Progenitor cell of endocrine pancreas (in vitro differentiated cells): ENCODE measurements around the gene PADI4. TPM values are rescaled to one million over a fixed set of nuclear protein-coding genes. Genes with fewer than 3 reads are reported as not detected.

ENCODE experiments used
- DNase-seq: peaks from one replicate; pipeline ENCODE4 v3.0.0; 2021; ENCODE audit warnings: low spot score; ENCODE audit not compliant: unreplicated experiment
- H3K27ac Mint-ChIP-seq: 2 replicates; pipeline ENCODE4 v1.8.0; 2021; ENCODE audit warnings: mild to moderate bottlenecking, moderate library complexity, mixed read lengths
- H3K27me3 Mint-ChIP-seq: 2 replicates; pipeline ENCODE4 v1.8.0; 2021; ENCODE audit warnings: mixed read lengths
- H3K36me3 Mint-ChIP-seq: 2 replicates; pipeline ENCODE4 v1.8.0; 2022; ENCODE audit warnings: mixed read lengths; ENCODE audit not compliant: insufficient read depth
- H3K4me1 Mint-ChIP-seq: 2 replicates; pipeline ENCODE4 v1.8.0; 2021; ENCODE audit warnings: low read depth, mixed read lengths
- H3K4me3 Mint-ChIP-seq: 2 replicates; pipeline ENCODE4 v1.8.0; 2021; ENCODE audit warnings: low read depth, mild to moderate bottlenecking, moderate library complexity, mixed read lengths
- H3K9me3 Mint-ChIP-seq: 2 replicates; pipeline ENCODE4 v1.8.0; 2021; ENCODE audit warnings: low read depth, mixed read lengths
- total RNA-seq: library from RNA; stranded (reverse); gene quantifications from 2 replicates; pipeline ENCODE4 v1.2.1, GENCODE V29; 2021
- TF ChIP-seq, protein P1 (sequence below): fragments of 200-600 bp; sonication (generic); IDR thresholded peaks from one replicate; pipeline ENCODE4 v1.5.0; 2021; ENCODE audit warnings: antibody characterized with exemption, mild to moderate bottlenecking; ENCODE audit not compliant: unreplicated experiment

Gene PADI4
- total RNA-seq, 1 donor from 2014 or later, result not detected

DNA sequence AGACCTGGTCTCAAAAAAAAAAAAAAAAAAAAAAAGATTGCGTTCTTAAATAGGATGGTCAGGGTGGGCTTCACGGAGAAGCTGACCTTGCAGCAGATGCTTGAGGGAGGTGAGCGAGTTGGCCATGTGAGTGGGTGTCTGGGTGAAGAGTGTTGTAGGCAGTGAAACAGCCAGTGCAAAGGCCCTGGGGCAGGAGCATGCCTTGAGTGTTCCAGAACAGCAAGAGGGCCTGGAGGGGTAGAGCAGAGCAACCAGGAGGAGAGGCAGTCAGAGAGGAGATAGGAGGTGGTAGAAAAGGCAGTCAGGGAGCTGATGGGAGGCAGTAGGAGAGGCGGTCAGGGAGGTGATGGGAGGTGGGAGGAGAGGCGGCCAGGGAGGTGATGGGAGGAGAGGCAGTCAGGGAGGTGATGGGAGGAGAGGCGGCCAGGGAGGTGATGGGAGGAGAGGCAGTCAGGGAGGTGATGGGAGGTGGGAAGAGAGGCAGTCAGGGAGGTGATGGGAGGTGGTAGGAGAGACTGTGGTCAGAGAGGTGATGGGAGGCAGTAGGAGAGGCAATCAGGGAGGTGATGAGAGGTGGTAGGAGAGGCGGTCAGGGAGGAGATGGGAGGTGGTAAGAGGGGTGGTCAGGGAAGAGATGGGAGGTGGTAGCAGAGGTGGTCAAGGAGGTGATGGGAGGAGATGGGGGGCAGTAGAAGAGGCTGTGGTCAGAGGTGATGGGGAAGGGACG lies 43.8 kb downstream of the PADI4 start:
- no peak overlapping the region for H3K4me3 Mint-ChIP-seq
- H3K27ac Mint-ChIP-seq, result no peak overlapping the region
- H3K27me3 Mint-ChIP-seq, result peaks cover 21% of the 10 kb centered on the region
- no peaks in the 10 kb centered on the region for H3K36me3 Mint-ChIP-seq
- TF ChIP-seq, protein P1, sequence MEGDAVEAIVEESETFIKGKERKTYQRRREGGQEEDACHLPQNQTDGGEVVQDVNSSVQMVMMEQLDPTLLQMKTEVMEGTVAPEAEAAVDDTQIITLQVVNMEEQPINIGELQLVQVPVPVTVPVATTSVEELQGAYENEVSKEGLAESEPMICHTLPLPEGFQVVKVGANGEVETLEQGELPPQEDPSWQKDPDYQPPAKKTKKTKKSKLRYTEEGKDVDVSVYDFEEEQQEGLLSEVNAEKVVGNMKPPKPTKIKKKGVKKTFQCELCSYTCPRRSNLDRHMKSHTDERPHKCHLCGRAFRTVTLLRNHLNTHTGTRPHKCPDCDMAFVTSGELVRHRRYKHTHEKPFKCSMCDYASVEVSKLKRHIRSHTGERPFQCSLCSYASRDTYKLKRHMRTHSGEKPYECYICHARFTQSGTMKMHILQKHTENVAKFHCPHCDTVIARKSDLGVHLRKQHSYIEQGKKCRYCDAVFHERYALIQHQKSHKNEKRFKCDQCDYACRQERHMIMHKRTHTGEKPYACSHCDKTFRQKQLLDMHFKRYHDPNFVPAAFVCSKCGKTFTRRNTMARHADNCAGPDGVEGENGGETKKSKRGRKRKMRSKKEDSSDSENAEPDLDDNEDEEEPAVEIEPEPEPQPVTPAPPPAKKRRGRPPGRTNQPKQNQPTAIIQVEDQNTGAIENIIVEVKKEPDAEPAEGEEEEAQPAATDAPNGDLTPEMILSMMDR, result no peak
- no peaks in the 10 kb centered on the region for H3K4me1 Mint-ChIP-seq
- H3K9me3 Mint-ChIP-seq, result no peaks in the 10 kb centered on the region
- no peak for DNase-seq

DNA sequence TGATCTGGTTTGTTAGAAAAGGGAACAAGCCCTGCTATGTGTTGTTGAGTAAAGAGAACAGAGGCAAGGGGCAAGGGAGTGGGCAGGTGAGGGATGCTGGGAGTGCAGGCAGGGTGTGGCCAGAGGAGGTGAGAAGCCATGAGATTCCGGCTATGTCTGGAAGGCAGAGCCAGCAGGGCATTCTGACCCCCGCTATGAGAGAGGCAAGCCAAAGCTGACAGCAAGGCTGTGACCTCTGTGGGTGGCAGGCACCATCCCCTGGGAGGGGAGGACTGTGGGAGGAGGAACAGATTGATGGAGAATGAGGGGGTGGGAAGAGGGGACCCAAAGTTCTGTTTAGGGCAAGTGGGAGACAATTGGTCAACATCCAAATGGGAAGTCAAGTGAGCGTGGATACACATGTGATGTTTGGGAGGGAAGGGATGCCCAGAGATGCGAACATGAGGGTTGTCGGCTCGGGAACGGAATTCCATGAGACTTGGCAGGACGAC lies 44.5 kb downstream of the PADI4 start:
- Mint-ChIP-seq H3K27me3 (peaks cover 21% of the 10 kb centered on the region), H3K27ac (no peak overlapping the region), H3K4me3 (no peak overlapping the region), H3K9me3 (no peaks in the 10 kb centered on the region), H3K4me1 (no peaks in the 10 kb centered on the region), H3K36me3 (no peaks in the 10 kb centered on the region)
- TF ChIP-seq, protein P1, result no peak
- DNase-seq, result no peak

DNA sequence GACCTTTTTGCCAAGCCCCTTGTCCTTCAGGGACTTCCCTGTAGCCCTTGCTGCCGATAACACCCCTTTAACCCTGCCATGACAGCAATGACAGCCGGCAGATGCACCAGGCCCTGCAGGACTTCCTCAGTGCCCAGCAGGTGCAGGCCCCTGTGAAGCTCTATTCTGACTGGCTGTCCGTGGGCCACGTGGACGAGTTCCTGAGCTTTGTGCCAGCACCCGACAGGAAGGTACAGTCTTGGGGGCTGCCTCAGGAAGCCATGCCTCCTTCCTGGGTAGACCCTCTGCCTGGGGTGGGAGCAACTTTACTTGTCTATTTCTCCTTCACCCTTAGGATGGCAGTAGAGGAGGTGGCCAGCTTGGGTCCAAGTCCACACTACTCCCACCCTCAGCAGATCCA lies 47.9 kb downstream of the PADI4 start:
- no peak for DNase-seq
- TF ChIP-seq, protein P1, result no peak
- Mint-ChIP-seq H3K4me3 (no peak overlapping the region), H3K36me3 (no peaks in the 10 kb centered on the region), H3K9me3 (no peaks in the 10 kb centered on the region), H3K4me1 (no peaks in the 10 kb centered on the region), H3K27ac (no peak overlapping the region), H3K27me3 (peaks cover 19% of the 10 kb centered on the region)

DNA sequence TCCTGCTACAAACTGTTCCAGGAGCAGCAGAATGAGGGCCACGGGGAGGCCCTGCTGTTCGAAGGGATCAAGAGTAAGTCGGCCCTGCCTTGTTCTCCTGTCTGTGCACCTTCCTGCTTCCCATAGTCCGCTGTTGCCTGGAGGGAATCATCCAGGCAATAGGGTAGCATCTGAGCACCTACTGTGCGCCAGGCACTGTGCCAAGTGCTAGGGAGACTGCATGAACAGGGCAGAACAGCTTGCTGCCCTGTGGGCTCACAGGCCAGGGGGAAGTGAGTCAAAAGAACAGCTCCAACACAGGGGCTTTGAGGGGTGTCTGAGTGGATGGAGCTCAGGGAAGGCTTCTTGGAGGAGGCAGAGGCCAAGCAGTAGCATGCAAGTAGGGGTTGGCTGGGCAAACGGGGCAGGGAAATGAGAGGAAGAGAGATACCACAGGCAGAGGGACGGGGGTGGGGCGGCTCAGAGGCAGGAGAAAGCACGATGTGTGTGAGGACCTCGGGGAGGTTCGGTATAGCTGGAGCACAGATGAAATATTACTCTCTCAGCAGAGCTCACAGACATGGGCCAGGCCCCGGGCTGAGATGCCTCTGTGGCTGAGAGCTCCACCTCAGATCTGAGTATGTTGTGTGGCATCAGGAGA lies 48.5 kb downstream of the PADI4 start:
- peaks cover 17% of the 10 kb centered on the region for H3K27me3 Mint-ChIP-seq
- TF ChIP-seq, protein P1, result no peak
- H3K9me3 Mint-ChIP-seq, result no peaks in the 10 kb centered on the region
- H3K4me1 Mint-ChIP-seq, result no peaks in the 10 kb centered on the region
- H3K36me3 Mint-ChIP-seq, result no peaks in the 10 kb centered on the region
- peak overlapping the region; percentile 67 for H3K27ac Mint-ChIP-seq
- no peak for DNase-seq
- no peak overlapping the region for H3K4me3 Mint-ChIP-seq

DNA sequence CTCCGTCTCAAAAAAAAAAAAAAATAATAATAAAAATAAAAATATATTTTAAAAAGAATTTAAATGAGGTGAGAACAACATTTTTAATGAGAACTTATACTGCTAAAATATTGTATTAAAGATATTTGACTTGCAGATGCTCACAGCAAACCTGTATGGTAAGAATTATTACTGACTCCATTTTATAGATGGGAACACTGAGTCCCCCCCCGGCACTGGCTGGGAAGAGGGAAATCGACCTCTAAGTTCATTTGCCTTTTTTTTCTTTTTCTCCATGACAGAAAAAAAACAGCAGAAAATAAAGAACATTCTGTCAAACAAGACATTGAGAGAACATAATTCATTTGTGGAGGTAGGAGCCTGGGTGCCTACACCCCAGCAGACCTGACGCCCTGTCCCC lies 50.6 kb downstream of the PADI4 start:
- Mint-ChIP-seq H3K27me3 (peaks cover 3% of the 10 kb centered on the region), H3K4me1 (no peaks in the 10 kb centered on the region), H3K4me3 (no peak overlapping the region), H3K27ac (no peak overlapping the region), H3K9me3 (no peaks in the 10 kb centered on the region), H3K36me3 (no peaks in the 10 kb centered on the region)
- TF ChIP-seq, protein P1, result no peak
- DNase-seq, result no peak
